HUDEP-2 (cell line): Measurements from ENCODE around the gene CIRBP.

ENCODE experiments used
- DNase-seq, 76 experiments: peaks; one replicate each; lab custom pipeline; 2025; ENCODE audit not compliant: unreplicated experiment in 76 of 76; lab: John Stamatoyannopoulos, UW

The CIRBP gene

GRCh38 chr19:1229924-1230782, 39.0 kb upstream of the CIRBP start:
- DNase-seq, result no peak

GRCh38 chr19:1230783-1231489, 38.2 kb upstream of the CIRBP start:
- DNase-seq, result no peak

- DNase-seq, result peak in 4 of 76 experiments; percentile 22 to 66 (median 45)
Measured at GRCh38 chr19:1231729-1232637, 37.1 kb upstream of the CIRBP start.

GRCh38 chr19:1232652-1233072, 36.5 kb upstream of the CIRBP start:
- peak in 14 of 76 experiments; percentile 19 to 66 (median 45) for DNase-seq

- DNase-seq, result no peak
Measured at GRCh38 chr19:1233115-1233667, 35.9 kb upstream of the CIRBP start.

- DNase-seq, result no peak
Measured at GRCh38 chr19:1234051-1234954, 34.8 kb upstream of the CIRBP start.

GRCh38 chr19:1234955-1235380, 34.2 kb upstream of the CIRBP start:
- DNase-seq, result no peak

GRCh38 chr19:1235625-1236538, 33.2 kb upstream of the CIRBP start:
- no peak for DNase-seq

GRCh38 chr19:1236576-1236975, 32.6 kb upstream of the CIRBP start:
- DNase-seq, result no peak

GRCh38 chr19:1237027-1237659, 32.0 kb upstream of the CIRBP start:
- DNase-seq, result peak in 5 of 76 experiments; percentile 24 to 37 (median 30)

- peak in 22 of 76 experiments; percentile 20 to 64 (median 40) for DNase-seq
Measured at GRCh38 chr19:1237754-1238368, 31.3 kb upstream of the CIRBP start, which contains the start of gene CBARP. CBARP (minus strand) TSS chr19:1238005; CDS start chr19:1236100, 1,905 bp downstream.

GRCh38 chr19:1238369-1239303, 30.5 kb upstream of the CIRBP start:
- peak in 3 of 76 experiments; percentile 35 to 50 (median 41) for DNase-seq

GRCh38 chr19:1239420-1239795, 29.7 kb upstream of the CIRBP start:
- DNase-seq, result no peak

- peak in 64 of 76 experiments; percentile 42 to 96 (median 82) for DNase-seq
Measured at GRCh38 chr19:1239796-1240737, 29.1 kb upstream of the CIRBP start.

GRCh38 chr19:1240925-1241324, 28.2 kb upstream of the CIRBP start:
- DNase-seq, result peak in 1 of 76 experiments; percentile 58
